ENCODE measurements around the gene ILDR2.

ILDR2 gene

GRCh38 chr1:166918088-166918955 lies 57.0 kb downstream of the ILDR2 start:
- no peak for DNase-seq (ENCODE audit: insufficient read length)
- TF ChIP-seq TAF1 (IDR thresholded peaks at IDR 0.05; ENCODE audit: borderline replicate concordance, low read depth, low read length) (no peak), POLR2AphosphoS5 (IDR thresholded peaks at IDR 0.05; ENCODE audit: low read depth, low read length) (no peak), POLR2A (IDR thresholded peaks at IDR 0.05; ENCODE audit: low read depth, low read length) (no peak)
- no peak for FAIRE-seq

GRCh38 chr1:166915941-166916340 lies 59.4 kb downstream of the ILDR2 start:
- no peak for FAIRE-seq
- no peak for TF ChIP-seq POLR2AphosphoS5 (IDR thresholded peaks at IDR 0.05; ENCODE audit: low read depth, low read length)
- no peak for TF ChIP-seq POLR2A (IDR thresholded peaks at IDR 0.05; ENCODE audit: low read depth, low read length)
- TF ChIP-seq TAF1 (IDR thresholded peaks at IDR 0.05; ENCODE audit: borderline replicate concordance, low read depth, low read length): no peak
- no peak for DNase-seq (ENCODE audit: insufficient read length)

DNA sequence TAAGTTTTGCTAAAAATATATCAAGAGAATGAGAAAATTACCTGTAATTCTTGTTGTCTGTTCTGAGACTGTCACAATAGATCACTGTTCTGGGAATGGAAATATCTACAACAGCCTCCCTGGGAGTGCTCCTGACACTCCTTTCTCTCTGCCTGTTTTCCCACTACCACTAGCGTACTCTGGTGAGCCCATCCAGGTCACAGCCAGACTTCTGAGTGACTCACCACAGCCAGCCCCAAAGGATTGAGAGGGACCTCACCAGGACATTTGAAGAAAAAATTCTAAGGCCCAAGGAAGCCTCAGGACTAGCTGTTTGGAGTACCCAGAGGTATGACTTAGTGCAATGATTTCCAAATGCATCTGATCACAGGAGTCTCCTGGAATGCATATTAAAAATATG lies 60.3 kb downstream of the ILDR2 start:
- TF ChIP-seq TAF1 (IDR thresholded peaks at IDR 0.05; ENCODE audit: borderline replicate concordance, low read depth, low read length) (no peak), POLR2A (IDR thresholded peaks at IDR 0.05; ENCODE audit: low read depth, low read length) (no peak), POLR2AphosphoS5 (IDR thresholded peaks at IDR 0.05; ENCODE audit: low read depth, low read length) (no peak)
- FAIRE-seq (no peak), DNase-seq (ENCODE audit: insufficient read length) (no peak)

- no peak for DNase-seq (ENCODE audit: insufficient read length)
- no peak for FAIRE-seq
- TF ChIP-seq POLR2AphosphoS5 (IDR thresholded peaks at IDR 0.05; ENCODE audit: low read depth, low read length) (no peak), TAF1 (IDR thresholded peaks at IDR 0.05; ENCODE audit: borderline replicate concordance, low read depth, low read length) (no peak), POLR2A (IDR thresholded peaks at IDR 0.05; ENCODE audit: low read depth, low read length) (no peak)
These were observed 61.2 kb downstream of the ILDR2 start for GRCh38 chr1:166914111-166914510.

DNA sequence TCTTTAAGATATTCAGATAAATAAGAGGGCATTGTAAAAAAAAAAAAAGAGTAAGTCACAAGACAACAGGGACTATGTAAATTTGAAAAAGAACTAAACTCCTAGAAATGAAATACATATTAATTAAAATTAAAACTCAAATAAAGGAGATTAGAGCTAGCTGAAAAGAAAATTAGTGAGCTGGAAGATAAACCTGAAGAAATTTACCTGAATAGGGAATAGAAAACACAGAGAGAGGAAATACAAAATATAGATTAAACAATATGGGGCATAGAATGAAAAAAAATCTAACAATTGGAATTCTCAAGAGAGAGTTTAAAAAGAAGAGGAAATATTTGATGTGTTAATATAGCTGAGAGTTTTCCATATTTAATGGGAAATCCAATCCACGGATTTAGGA lies 63.7 kb downstream of the ILDR2 start:
- DNase-seq (ENCODE audit: insufficient read length) (no peak), FAIRE-seq (no peak)
- TF ChIP-seq TAF1 (IDR thresholded peaks at IDR 0.05; ENCODE audit: borderline replicate concordance, low read depth, low read length) (no peak), POLR2AphosphoS5 (IDR thresholded peaks at IDR 0.05; ENCODE audit: low read depth, low read length) (no peak), POLR2A (IDR thresholded peaks at IDR 0.05; ENCODE audit: low read depth, low read length) (no peak)

GRCh38 chr1:166910396-166910994 lies 64.8 kb downstream of the ILDR2 start:
- FAIRE-seq (peak; percentile 96), DNase-seq (ENCODE audit: insufficient read length) (peak; percentile 41)
- TF ChIP-seq POLR2A (IDR thresholded peaks at IDR 0.05; ENCODE audit: low read depth, low read length): no peak
- no peak for TF ChIP-seq POLR2AphosphoS5 (IDR thresholded peaks at IDR 0.05; ENCODE audit: low read depth, low read length)
- TF ChIP-seq TAF1 (IDR thresholded peaks at IDR 0.05; ENCODE audit: borderline replicate concordance, low read depth, low read length): no peak

GRCh38 chr1:166908942-166909341 lies 66.4 kb downstream of the ILDR2 start:
- DNase-seq (ENCODE audit: insufficient read length) (no peak), FAIRE-seq (no peak)
- TF ChIP-seq TAF1 (IDR thresholded peaks at IDR 0.05; ENCODE audit: borderline replicate concordance, low read depth, low read length) (no peak), POLR2A (IDR thresholded peaks at IDR 0.05; ENCODE audit: low read depth, low read length) (no peak), POLR2AphosphoS5 (IDR thresholded peaks at IDR 0.05; ENCODE audit: low read depth, low read length) (no peak)

DNA sequence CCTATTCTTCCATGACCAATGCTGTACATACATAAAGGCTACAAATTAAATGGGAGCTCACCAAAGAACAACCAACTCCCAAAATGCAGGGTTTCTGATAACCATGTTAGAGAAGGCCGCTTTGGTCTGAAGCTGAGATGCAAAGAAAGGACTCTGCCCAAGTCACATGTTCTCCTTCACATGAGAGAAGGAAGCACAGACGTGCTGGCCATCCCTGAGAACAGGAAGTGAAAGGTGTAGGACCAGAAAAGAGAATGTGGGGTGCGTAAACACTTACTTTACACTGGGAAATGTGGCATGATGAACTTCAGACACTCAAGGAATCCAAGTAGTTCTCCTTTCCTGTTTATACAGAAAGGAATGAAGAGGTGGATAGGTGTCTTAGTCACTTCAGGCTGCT lies 67.6 kb downstream of the ILDR2 start:
- FAIRE-seq (peak; percentile 53), DNase-seq (ENCODE audit: insufficient read length) (no peak)
- no peak for TF ChIP-seq POLR2AphosphoS5 (IDR thresholded peaks at IDR 0.05; ENCODE audit: low read depth, low read length)
- no peak for TF ChIP-seq TAF1 (IDR thresholded peaks at IDR 0.05; ENCODE audit: borderline replicate concordance, low read depth, low read length)
- no peak for TF ChIP-seq POLR2A (IDR thresholded peaks at IDR 0.05; ENCODE audit: low read depth, low read length)

GRCh38 chr1:166907051-166907450 lies 68.3 kb downstream of the ILDR2 start:
- TF ChIP-seq POLR2AphosphoS5 (IDR thresholded peaks at IDR 0.05; ENCODE audit: low read depth, low read length) (no peak), TAF1 (IDR thresholded peaks at IDR 0.05; ENCODE audit: borderline replicate concordance, low read depth, low read length) (no peak), POLR2A (IDR thresholded peaks at IDR 0.05; ENCODE audit: low read depth, low read length) (no peak)
- no peak for FAIRE-seq

DNA sequence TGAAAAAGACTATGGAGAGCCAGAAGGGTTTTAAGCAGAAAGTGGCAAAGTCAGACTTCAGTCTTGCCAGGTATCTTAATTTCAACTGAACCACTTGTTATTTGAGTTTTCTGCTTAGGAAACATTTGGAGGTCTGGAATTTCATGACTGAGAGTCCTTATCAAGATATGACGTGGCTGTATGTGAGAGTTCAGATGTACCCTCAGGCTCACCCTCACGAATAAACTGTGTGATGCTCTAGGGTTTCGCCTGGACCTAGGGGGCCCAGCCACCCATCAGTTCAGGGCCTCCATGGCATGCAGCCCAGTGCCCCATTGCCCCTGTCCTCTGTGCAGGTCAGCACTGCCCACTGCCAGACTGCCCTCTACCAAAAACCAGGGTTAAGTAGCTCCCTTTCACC lies 68.7 kb downstream of the ILDR2 start:
- FAIRE-seq (no peak), DNase-seq (ENCODE audit: insufficient read length) (no peak)

More at GRCh38 chr1:166907051-166907450, 68.3 kb downstream of the ILDR2 start:
- DNase-seq (ENCODE audit: insufficient read length): no peak

DNA sequence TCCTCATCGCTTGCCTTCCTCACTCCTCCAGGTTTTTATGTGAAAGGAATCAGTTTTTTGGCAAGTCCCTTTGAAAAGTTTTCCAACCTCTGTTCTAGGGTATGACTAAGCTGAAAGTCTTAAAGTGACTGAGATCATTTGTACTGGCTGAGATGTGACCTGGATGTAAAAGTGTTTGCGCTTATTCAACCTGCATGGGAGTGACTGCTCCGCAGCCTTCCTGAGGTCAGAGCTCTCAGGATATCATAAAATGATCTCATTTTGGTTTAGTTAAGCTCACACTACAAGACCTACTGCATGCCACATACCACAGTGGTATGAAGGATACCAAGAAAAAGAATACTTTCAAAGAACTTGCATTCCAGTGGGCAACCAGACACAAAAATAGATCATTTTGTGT lies 69.4 kb downstream of the ILDR2 start:
- TF ChIP-seq POLR2AphosphoS5 (IDR thresholded peaks at IDR 0.05; ENCODE audit: low read depth, low read length) (no peak), POLR2A (IDR thresholded peaks at IDR 0.05; ENCODE audit: low read depth, low read length) (no peak), TAF1 (IDR thresholded peaks at IDR 0.05; ENCODE audit: borderline replicate concordance, low read depth, low read length) (no peak)
- DNase-seq (ENCODE audit: insufficient read length): no peak
- FAIRE-seq: no peak

More for the DNA sequence above, 68.7 kb downstream of the ILDR2 start:
- no peak for TF ChIP-seq TAF1 (IDR thresholded peaks at IDR 0.05; ENCODE audit: borderline replicate concordance, low read depth, low read length)

GRCh38 chr1:166905136-166905535 lies 70.2 kb downstream of the ILDR2 start:
- TF ChIP-seq TAF1 (IDR thresholded peaks at IDR 0.05; ENCODE audit: borderline replicate concordance, low read depth, low read length): no peak
- no peak for TF ChIP-seq POLR2A (IDR thresholded peaks at IDR 0.05; ENCODE audit: low read depth, low read length)
- no peak for TF ChIP-seq POLR2AphosphoS5 (IDR thresholded peaks at IDR 0.05; ENCODE audit: low read depth, low read length)
- FAIRE-seq (no peak), DNase-seq (ENCODE audit: insufficient read length) (no peak)
